Body of pancreas (tissue), 4 donors: ENCODE measurements around the gene DNAH5.

Experiments used
- POLR2A ChIP-seq, 3 donors: fragments of 450-650 bp; IDR thresholded peaks; one replicate each; pipeline ENCODE4 v1.6.1; 2016; ENCODE audit warnings: antibody characterized with exemption in 3 of 3, mild to moderate bottlenecking in 2 of 3
- TF ChIP-seq, protein P1 (sequence below), 7 experiments: fragments of 450-650 bp in 4 of 7; fragments of 200-600 bp in 3 of 7; sonication (generic) in 3 of 7; IDR thresholded peaks; one replicate each; pipeline ENCODE4 v1.5.1; 2016 to 2019; ENCODE audit warnings: antibody characterized with exemption in 7 of 7

DNA sequence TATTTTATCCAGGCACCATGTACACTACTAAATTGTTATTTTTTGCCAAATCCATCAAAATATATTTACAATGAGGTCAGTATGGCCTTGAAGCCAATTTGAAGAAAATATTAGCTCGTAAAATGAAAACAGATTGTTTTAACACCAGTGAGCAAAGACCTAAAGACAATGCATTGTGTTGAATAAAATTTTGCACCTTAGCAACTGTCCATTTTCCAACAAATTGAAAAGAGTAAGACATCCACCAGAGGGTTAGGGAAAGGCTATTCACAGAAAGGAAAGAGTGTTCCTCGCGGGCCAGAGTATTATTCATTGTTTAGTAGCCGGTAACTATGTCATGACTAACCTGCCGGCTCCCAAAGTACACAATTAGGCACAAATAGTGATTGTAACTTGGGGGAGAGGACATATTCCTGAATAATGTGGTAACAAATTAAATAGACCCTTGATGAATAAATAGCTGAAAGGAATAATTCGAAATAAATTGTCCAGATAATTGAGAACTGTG is 213.3 kb downstream of the DNAH5 start:
- TF ChIP-seq POLR2A (IDR thresholded peaks at IDR 0.05), result no peak
- TF ChIP-seq, protein P1, sequence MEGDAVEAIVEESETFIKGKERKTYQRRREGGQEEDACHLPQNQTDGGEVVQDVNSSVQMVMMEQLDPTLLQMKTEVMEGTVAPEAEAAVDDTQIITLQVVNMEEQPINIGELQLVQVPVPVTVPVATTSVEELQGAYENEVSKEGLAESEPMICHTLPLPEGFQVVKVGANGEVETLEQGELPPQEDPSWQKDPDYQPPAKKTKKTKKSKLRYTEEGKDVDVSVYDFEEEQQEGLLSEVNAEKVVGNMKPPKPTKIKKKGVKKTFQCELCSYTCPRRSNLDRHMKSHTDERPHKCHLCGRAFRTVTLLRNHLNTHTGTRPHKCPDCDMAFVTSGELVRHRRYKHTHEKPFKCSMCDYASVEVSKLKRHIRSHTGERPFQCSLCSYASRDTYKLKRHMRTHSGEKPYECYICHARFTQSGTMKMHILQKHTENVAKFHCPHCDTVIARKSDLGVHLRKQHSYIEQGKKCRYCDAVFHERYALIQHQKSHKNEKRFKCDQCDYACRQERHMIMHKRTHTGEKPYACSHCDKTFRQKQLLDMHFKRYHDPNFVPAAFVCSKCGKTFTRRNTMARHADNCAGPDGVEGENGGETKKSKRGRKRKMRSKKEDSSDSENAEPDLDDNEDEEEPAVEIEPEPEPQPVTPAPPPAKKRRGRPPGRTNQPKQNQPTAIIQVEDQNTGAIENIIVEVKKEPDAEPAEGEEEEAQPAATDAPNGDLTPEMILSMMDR (IDR thresholded peaks at IDR 0.05), result no peak
